Amygdala (tissue), 56 donors: ENCODE measurements around the gene ZSCAN29.
A peak's percentile ranks its signal among the peaks of the same experiment; 100 is the strongest.
"Not testable (repeated sequence)": the region's sequence is repeated elsewhere in the genome, so short reads cannot be mapped to it uniquely, and the experiment has no call there.

Experiments
- DNase-seq, 56 donors: peaks; one replicate each; lab custom pipeline; 2025; lab: John Stamatoyannopoulos, UW

ZSCAN29 gene

GRCh38 chr15:43370975-43371974 is at the start of gene ZSCAN29, which contains the start of gene TUBGCP4:
ZSCAN29 (minus strand) TSS chr15:43371043; CDS start chr15:43369913, 1,130 bp downstream.
TUBGCP4 (plus strand) TSS chr15:43371101; CDS start chr15:43371355, 254 bp downstream.
- peak in 54 of 56 donors; percentile 12 to 83 (median 63) for DNase-seq

GRCh38 chr15:43420435-43420834 is 49.6 kb upstream of the ZSCAN29 start:
- no peak for DNase-seq

GRCh38 chr15:43414196-43414595 is 43.4 kb upstream of the ZSCAN29 start:
- DNase-seq = no peak

GRCh38 chr15:43412096-43412495 is 41.3 kb upstream of the ZSCAN29 start:
- no peak for DNase-seq

- DNase-seq = no peak
These were observed 39.9 kb upstream of the ZSCAN29 start for GRCh38 chr15:43410572-43411214.

- peak in 1 of 56 donors; percentile 3 for DNase-seq
These were observed 37.9 kb upstream of the ZSCAN29 start for GRCh38 chr15:43408789-43409188.

DNA sequence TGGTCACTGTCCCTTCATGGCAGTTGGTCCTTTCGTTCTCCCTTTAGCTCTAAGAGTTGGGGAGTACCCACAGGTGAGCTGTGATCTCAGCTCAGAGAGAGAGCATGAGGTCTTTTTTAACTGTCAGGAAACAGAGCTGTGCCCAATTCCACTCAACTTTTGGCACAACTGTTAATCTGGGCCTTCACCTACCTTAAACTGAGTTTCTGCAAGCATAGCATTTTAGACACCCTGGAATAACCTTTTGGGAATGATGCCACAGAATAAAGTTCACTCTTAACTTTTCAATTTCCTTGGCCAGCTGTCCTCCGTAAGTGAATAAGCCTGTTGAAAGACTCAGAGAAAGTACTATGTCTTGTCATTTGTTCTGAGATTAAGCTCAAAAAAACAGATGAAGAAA is 36.0 kb upstream of the ZSCAN29 start:
- DNase-seq = no peak

- no peak for DNase-seq
These were observed 35.3 kb upstream of the ZSCAN29 start for GRCh38 chr15:43406189-43406588.

DNA sequence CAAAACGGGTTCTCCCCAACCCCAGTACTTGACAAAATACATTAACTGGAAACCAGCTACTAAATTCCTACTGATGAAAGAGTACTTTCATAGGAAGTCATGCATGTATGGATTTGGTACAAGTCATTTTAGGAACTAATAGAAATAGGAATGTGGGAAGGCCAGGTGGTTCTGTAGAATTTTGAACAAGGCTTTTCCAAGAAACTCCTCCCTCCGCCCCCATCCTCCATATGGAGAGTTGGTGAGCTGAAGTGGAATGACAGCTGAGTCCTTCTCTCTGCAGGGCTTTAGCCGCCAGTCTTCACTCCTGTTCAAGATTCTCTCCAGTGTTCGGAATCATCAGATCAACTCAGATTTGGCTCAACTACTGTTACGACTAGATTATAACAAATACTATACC is 33.3 kb upstream of the ZSCAN29 start:
- peak in 15 of 56 donors; percentile 3 to 54 (median 16) for DNase-seq

DNA sequence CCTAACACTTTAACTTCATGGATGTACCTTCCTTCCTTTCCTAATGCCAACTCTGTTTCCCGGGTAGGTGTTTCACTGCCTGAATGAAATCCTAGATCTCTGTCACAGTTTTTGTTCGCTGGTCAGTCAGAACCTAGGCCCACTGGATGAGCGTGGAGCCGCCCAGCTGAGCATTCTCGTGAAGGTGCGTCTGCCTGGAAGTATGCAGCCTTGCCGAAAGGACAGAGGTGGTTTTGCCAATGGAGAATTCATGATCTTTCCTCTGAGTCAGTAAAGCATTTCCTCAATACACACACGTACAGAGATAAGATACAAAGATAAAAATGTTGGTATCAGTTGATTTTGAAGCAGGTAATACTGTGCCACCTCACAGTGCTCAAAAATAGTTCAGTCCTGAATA is 32.8 kb upstream of the ZSCAN29 start:
- no peak for DNase-seq

DNA sequence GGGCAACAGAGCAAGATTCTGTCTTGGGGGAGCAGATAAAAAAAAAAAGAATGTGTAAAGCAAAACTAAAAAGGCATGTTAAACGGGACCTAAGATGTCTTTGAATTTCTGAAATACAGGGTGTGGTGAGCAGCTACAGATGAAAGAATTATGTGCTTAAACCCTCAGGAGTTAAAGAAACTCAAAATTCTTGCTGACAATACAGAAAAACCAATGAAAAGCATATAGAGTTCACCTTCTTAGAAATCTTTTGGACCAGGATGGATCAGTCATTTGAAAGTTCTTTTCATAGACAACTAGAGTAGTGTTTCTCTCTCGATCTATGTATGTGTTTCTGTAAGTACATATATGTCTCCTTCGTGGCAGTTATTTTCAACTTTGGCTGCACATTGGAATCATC is 31.4 kb upstream of the ZSCAN29 start:
- no peak for DNase-seq

DNA sequence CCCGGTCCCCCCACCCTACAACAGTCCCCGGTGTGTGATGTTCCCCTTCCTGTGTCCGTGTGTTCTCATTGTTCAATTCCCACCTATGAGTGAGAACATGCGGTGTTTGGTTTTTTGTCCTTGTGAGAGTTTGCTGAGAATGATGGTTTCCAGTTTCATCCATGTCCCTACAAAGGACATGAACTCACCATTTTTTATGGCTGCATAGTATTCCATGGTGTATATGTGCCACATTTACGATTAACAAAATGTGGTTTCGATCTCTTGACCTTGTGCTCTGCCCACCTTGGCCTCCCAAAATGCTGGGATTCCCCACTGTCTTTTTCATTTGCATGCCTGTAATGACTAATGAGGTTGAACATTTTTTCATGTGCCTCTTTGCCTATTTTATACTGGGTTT is 22.7 kb upstream of the ZSCAN29 start:
- not testable (repeated sequence) for DNase-seq

GRCh38 chr15:43390723-43391122 is 19.9 kb upstream of the ZSCAN29 start:
- DNase-seq = peak in 1 of 56 donors; percentile 3

- DNase-seq = no peak
These were observed 12.2 kb upstream of the ZSCAN29 start for GRCh38 chr15:43383070-43383469.

- DNase-seq = no peak
These were observed 11.5 kb upstream of the ZSCAN29 start for GRCh38 chr15:43382310-43382709.

GRCh38 chr15:43378601-43379000 is 7.8 kb upstream of the ZSCAN29 start:
- no peak for DNase-seq

GRCh38 chr15:43376017-43376705 is 5.3 kb upstream of the ZSCAN29 start:
- no peak for DNase-seq

DNA sequence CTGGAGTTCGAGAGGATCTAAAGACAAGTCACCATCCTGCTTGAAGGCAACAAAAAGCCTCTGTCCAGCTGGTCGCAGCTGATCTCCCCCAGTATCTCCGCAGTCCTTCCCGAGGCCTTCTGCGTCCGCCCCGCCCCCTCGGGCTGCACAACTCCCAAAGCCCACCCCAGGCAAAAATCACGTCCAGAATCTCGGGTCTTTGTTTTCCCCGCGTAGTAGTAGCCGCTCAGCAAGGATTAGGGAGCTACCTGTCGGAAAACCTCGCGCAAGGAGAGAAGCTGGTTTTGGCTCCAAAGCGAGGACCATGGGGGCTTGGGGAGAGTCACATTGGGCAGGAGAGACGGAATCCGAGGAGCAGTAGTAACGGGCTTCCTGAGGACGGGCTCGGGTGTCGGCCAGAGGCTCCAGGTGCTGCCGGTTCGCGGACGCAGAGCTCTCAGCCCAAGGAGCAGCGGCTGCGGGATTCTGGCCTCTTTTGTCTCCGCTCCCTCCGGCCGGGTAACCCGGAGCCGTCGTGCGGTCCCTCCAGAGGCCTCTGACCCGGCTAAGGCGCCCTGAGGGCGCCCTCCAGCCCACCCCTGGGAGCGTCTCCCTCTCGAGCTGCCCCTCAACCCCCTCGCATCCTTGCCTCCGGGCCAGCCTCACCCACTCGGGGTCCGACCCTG is 401 bp downstream of the ZSCAN29 start:
- peak in 14 of 56 donors; percentile 6 to 48 (median 20) for DNase-seq

GRCh38 chr15:43361313-43361903 is 9.4 kb downstream of the ZSCAN29 start:
- no peak for DNase-seq

- DNase-seq = no peak
These were observed 10.0 kb downstream of the ZSCAN29 start for GRCh38 chr15:43360821-43361220.
